B cell (primary cell): ENCODE data around the gene IL1RAP. TPM values are rescaled to one million over a fixed set of nuclear protein-coding genes. Genes with fewer than 3 reads are reported as not detected.

Experiments used
- ATAC-seq: fragments of 200-7000 bp; cut with Tn5 transposase; one replicate; pipeline ENCODE4 v1.10.0; 2021; ENCODE audit warnings: low read depth, mild to moderate bottlenecking, moderate number of reproducible peaks, moderate library complexity
- CTCF ChIA-PET: fragments of 350-600 bp; sonication (Branson Sonifier 250); formaldehyde crosslinking; loops from one replicate; lab custom pipeline; 2021; ENCODE audit warnings: antibody characterized with exemption, inconsistent platforms; lab: Charles Lee
- POLR2A ChIA-PET: fragments of 350-600 bp; sonication (Branson Sonifier 250); formaldehyde crosslinking; loops from one replicate; lab custom pipeline; 2021; ENCODE audit warnings: antibody characterized with exemption; lab: Charles Lee
- DNase-seq: peaks from one replicate; pipeline ENCODE4 v3.0.0; 2013
- H2AFZ ChIP-seq: 2 replicates; pipeline ENCODE4 v1.6.1; 2012; ENCODE audit warnings: mild to moderate bottlenecking, low read depth, low read length; ENCODE audit not compliant: insufficient read depth, poor library complexity, severe bottlenecking
- H3K27ac ChIP-seq, 2 donors: 1 replicate in 1 of 2; 2 replicates in 1 of 2; pipeline ENCODE4 v1.5.1; 2012 to 2013; ENCODE audit warnings: low read length in 2 of 2, mild to moderate bottlenecking in 2 of 2, moderate library complexity in 1 of 2
- H3K27me3 ChIP-seq, 4 experiments: fragments of 200-600 bp in 1 of 4; sonication (generic) in 1 of 4; replicated peaks in 1 of 4; 1 replicate in 2 of 4; 2 replicates in 2 of 4; pipeline versions ENCODE4 v1.6.1 to v1.7.0; 2013 to 2016; ENCODE audit warnings: low read length in 3 of 4, mild to moderate bottlenecking in 2 of 4, mixed read lengths in 1 of 4, moderate library complexity in 1 of 4; ENCODE audit not compliant: insufficient read depth in 4 of 4, control insufficient read depth in 3 of 4; ENCODE audit errors: control extremely low read depth in 1 of 4
- H3K36me3 ChIP-seq, 2 experiments: replicated peaks in 1 of 2; 1 replicate in 1 of 2; 2 replicates in 1 of 2; pipeline versions ENCODE4 v1.6.1 to v1.7.1; 2013; ENCODE audit warnings: low read length in 1 of 2; ENCODE audit not compliant: insufficient read depth in 2 of 2, control insufficient read depth in 1 of 2; ENCODE audit errors: control extremely low read depth in 1 of 2, extremely low read depth in 1 of 2
- H3K4me1 ChIP-seq, 2 donors: fragments of 200-600 bp in 1 of 2; sonication (generic) in 1 of 2; 1 replicate in 1 of 2; 2 replicates in 1 of 2; pipeline versions ENCODE4 v1.5.1 to v1.6.1; 2013 to 2017; ENCODE audit warnings: low read length in 2 of 2; ENCODE audit not compliant: control insufficient read depth in 2 of 2, insufficient read depth in 2 of 2
- H3K4me2 ChIP-seq: replicated peaks from 2 replicates; pipeline ENCODE3; 2012; ENCODE audit warnings: mild to moderate bottlenecking, low read depth, low read length; ENCODE audit not compliant: poor library complexity, severe bottlenecking
- H3K4me3 ChIP-seq, 5 experiments: fragments of 200-600 bp in 1 of 5; sonication (generic) in 1 of 5; 1 replicate in 3 of 5; 2 replicates in 2 of 5; pipeline versions ENCODE4 v1.5.1 to v1.7.0; 2011 to 2016; ENCODE audit warnings: low read length in 4 of 5, mild to moderate bottlenecking in 4 of 5, low read depth in 2 of 5, control low read depth in 1 of 5, moderate library complexity in 1 of 5; ENCODE audit not compliant: insufficient read depth in 1 of 5; ENCODE audit errors: control extremely low read depth in 1 of 5, extremely low read depth in 1 of 5
- H3K79me2 ChIP-seq: fragments of 200-600 bp; sonication (generic); one replicate; pipeline ENCODE4 v1.6.0; 2016; ENCODE audit warnings: low read length; ENCODE audit not compliant: control insufficient read depth, insufficient read depth
- H3K9ac ChIP-seq: fragments of 200-600 bp; sonication (generic); 2 replicates; pipeline ENCODE4 v1.6.1; 2017; ENCODE audit warnings: mild to moderate bottlenecking, low read length, moderate library complexity
- H3K9me3 ChIP-seq, 3 donors: one replicate each; pipeline versions ENCODE4 v1.6.1 to v1.7.1; 2013; ENCODE audit warnings: low read length in 2 of 3; ENCODE audit not compliant: control insufficient read depth in 2 of 3, insufficient read depth in 1 of 3; ENCODE audit errors: control extremely low read depth in 1 of 3
- H4K20me1 ChIP-seq: 2 replicates; pipeline ENCODE4 v1.6.0; 2012; ENCODE audit warnings: mild to moderate bottlenecking, low read length; ENCODE audit not compliant: insufficient read depth, control insufficient read depth, poor library complexity, severe bottlenecking
- H3K27ac Mint-ChIP-seq: one replicate; pipeline ENCODE4 v1.8.0; 2021; ENCODE audit warnings: mixed read lengths
- H3K27me3 Mint-ChIP-seq: one replicate; pipeline ENCODE4 v1.8.0; 2021; ENCODE audit warnings: mixed read lengths
- H3K4me1 Mint-ChIP-seq: one replicate; pipeline ENCODE4 v1.8.0; 2021; ENCODE audit warnings: mixed read lengths
- H3K4me3 Mint-ChIP-seq: one replicate; pipeline ENCODE4 v1.8.0; 2021; ENCODE audit warnings: mixed read lengths
- H3K9me3 Mint-ChIP-seq: one replicate; pipeline ENCODE4 v1.8.0; 2022; ENCODE audit warnings: mixed read lengths; ENCODE audit not compliant: insufficient read depth
- EZH2 ChIP-seq: IDR thresholded peaks from 2 replicates; pipeline ENCODE4 v1.6.1; 2012; ENCODE audit warnings: borderline replicate concordance, low read depth, mild to moderate bottlenecking, moderate library complexity, low read length; ENCODE audit not compliant: insufficient read depth, poor library complexity, severe bottlenecking
- WGBS: methylation state at CpG from one replicate; pipeline ENCODE4 v1.1.5; 2013; ENCODE audit warnings: missing lambda C conversion rate; ENCODE audit not compliant: insufficient coverage; 5-methylcytosine and 5-hydroxymethylcytosine counted together
- intact Hi-C: fragments of 100-400 bp; cut with micrococcal nuclease; formaldehyde crosslinking; loops from one replicate; pipeline ENCODE4 v1.10.0; 2022
- polyA plus RNA-seq: library from polyadenylated mRNA; depleted of rRNA; stranded (reverse); fragments of >200 nt; gene quantifications from 2 replicates; pipeline ENCODE4 v1.2.3, GENCODE V29; 2012
- total RNA-seq, 2 donors: library from RNA; stranded (reverse); fragments of 120-200 nt in 1 of 2; gene quantifications; 1 replicate in 1 of 2; 2 replicates in 1 of 2; pipeline versions ENCODE4 v1.2.3 to v1.2.4, GENCODE V29; 2013 to 2022
- TF ChIP-seq, protein P1 (sequence below): fragments of 200-600 bp; IDR thresholded peaks from one replicate; pipeline ENCODE4 v1.8.0; 2022; ENCODE audit warnings: antibody characterized with exemption, mild to moderate bottlenecking

IL1RAP gene
- total and polyA plus RNA-seq, 2 donors (not counting 1 experiment from before 2014, with no cell fraction given) = 2.3 to 11.5 TPM

DNA sequence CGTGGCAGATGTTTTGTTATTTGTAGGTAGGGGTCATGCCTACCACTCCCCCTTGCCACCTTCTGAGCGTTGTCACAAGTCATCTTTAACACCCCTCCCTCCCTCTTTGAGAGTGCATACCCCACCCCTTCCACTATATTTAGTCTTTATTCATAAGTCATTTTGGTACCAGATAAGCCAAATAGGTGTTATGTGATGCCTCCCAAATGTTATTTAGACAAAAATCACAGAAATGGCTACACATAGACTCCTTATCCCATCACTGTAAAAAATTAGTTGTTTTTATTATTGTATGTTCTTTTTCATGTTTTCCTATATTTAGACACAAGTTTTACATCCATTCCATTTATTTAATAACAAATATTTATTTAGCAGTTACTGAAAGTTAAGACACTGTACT, 93.1 kb downstream of the IL1RAP start:
- no peak overlapping the region for H2AFZ ChIP-seq
- no peak overlapping the region for H3K4me3 Mint-ChIP-seq
- no peaks in the 10 kb centered on the region for H4K20me1 ChIP-seq
- WGBS = no CpG with 5 or more reads among the region's 2 CpGs
- H3K36me3 ChIP-seq = peaks cover 5 to 12% of the 10 kb centered on the region in 2 experiments
- H3K4me2 ChIP-seq = no peak overlapping the region
- no peak overlapping the region for H3K27ac Mint-ChIP-seq
- intact Hi-C loops = no loop called here
- no peak overlapping the region for H3K9ac ChIP-seq
- TF ChIP-seq, protein P1, sequence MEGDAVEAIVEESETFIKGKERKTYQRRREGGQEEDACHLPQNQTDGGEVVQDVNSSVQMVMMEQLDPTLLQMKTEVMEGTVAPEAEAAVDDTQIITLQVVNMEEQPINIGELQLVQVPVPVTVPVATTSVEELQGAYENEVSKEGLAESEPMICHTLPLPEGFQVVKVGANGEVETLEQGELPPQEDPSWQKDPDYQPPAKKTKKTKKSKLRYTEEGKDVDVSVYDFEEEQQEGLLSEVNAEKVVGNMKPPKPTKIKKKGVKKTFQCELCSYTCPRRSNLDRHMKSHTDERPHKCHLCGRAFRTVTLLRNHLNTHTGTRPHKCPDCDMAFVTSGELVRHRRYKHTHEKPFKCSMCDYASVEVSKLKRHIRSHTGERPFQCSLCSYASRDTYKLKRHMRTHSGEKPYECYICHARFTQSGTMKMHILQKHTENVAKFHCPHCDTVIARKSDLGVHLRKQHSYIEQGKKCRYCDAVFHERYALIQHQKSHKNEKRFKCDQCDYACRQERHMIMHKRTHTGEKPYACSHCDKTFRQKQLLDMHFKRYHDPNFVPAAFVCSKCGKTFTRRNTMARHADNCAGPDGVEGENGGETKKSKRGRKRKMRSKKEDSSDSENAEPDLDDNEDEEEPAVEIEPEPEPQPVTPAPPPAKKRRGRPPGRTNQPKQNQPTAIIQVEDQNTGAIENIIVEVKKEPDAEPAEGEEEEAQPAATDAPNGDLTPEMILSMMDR = no peak
- TF ChIP-seq EZH2 = no peak
- no peaks in the 10 kb centered on the region for H3K9me3 ChIP-seq
- no peak for DNase-seq
- ChIA-PET CTCF (no interaction called here), POLR2A (no interaction called here)
- H3K27ac ChIP-seq = no peak overlapping the region
- no peaks in the 10 kb centered on the region for H3K27me3 Mint-ChIP-seq
- ATAC-seq = no peak
- H3K4me3 ChIP-seq = no peak overlapping the region
- H3K4me1 Mint-ChIP-seq = no peaks in the 10 kb centered on the region
- H3K79me2 ChIP-seq = no peaks in the 10 kb centered on the region
- no peaks in the 10 kb centered on the region for H3K4me1 ChIP-seq
- H3K9me3 Mint-ChIP-seq = peaks cover 3% of the 10 kb centered on the region
- no peaks in the 10 kb centered on the region for H3K27me3 ChIP-seq

DNA sequence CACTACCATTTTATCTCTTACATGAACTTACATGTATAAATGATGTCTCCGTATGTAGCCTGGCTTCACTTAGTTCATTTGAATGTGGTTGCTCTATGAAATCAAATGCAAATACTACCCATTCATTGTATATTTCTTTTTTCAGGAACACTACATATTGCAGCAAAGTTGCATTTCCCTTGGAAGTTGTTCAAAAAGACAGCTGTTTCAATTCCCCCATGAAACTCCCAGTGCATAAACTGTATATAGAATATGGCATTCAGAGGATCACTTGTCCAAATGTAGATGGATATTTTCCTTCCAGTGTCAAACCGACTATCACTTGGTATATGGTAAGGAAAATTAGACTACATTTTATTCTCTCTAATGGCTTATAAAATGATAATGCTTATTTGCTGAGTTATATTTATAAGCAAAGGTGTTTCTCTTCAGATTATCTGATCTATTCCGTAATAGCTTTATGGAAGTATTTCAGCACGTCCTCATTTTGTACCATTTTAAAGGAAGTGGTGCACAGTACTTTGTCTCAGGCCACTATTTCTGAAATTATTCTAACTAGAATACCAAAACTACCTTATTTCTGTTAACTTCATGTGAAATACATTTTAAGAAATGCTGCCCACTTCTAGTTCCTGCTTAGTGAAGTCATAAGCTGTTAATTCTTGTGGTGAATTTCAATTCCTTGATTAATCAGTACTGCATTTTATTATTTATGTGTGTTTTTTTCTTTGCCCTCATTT, 95.1 kb downstream of the IL1RAP start:
- no peaks in the 10 kb centered on the region for H3K27me3 Mint-ChIP-seq
- Histone ChIP-seq H3K9ac (no peak overlapping the region), H4K20me1 (no peaks in the 10 kb centered on the region), H3K9me3 (no peaks in the 10 kb centered on the region), H3K4me1 (no peaks in the 10 kb centered on the region), H3K4me2 (no peak overlapping the region), H3K36me3 (peaks cover 5 to 10% of the 10 kb centered on the region in 2 experiments), H2AFZ (no peak overlapping the region), H3K4me3 (no peak overlapping the region), H3K79me2 (no peaks in the 10 kb centered on the region), H3K27ac (no peak overlapping the region), H3K27me3 (no peaks in the 10 kb centered on the region)
- no peak overlapping the region for H3K27ac Mint-ChIP-seq
- ChIA-PET POLR2A (no interaction called here), CTCF (no interaction called here)
- no CpG with 5 or more reads among the region's 4 CpGs for WGBS
- peaks cover 3% of the 10 kb centered on the region for H3K9me3 Mint-ChIP-seq
- no peak for TF ChIP-seq EZH2
- TF ChIP-seq, protein P1 = no peak
- intact Hi-C loops = no loop called here
- ATAC-seq = no peak
- H3K4me3 Mint-ChIP-seq = no peak overlapping the region
- no peak for DNase-seq
- peaks cover 5% of the 10 kb centered on the region for H3K4me1 Mint-ChIP-seq
